IMR-90 (cell line): ENCODE results near the gene TYRP1. TPM values are rescaled to one million over a fixed set of nuclear protein-coding genes. Genes with fewer than 3 reads are reported as not detected.

Experiments used
- ATAC-seq: fragments of 200-7000 bp; cut with Tn5 transposase; 2 replicates; pipeline ENCODE4 v1.9.1; 2020; ENCODE audit warnings: low read depth, mild to moderate bottlenecking, moderate library complexity
- BruUV-seq: library from RNA; stranded (reverse); fragments of 400-500 nt; replicated peaks from 2 replicates; lab custom pipeline; 2021; lab: Mats Ljungman, UMichigan
- CTCF ChIA-PET: fragments of 300-600 bp; formaldehyde crosslinking; extraction: SDS; loops from one replicate; lab custom pipeline; 2021; ENCODE audit warnings: antibody characterized with exemption; lab: Yijun Ruan, JAX
- POLR2A ChIA-PET: fragments of 300-600 bp; sonication (Branson Sonifier 250); formaldehyde crosslinking; loops from one replicate; lab custom pipeline; 2022; ENCODE audit warnings: antibody characterized with exemption; ENCODE audit not compliant: unreplicated experiment; lab: Charles Lee
- DNase-seq: peaks from one replicate; pipeline ENCODE4 v3.0.0; 2013
- H2AFZ ChIP-seq: replicated peaks from 2 replicates; pipeline ENCODE3; 2013; ENCODE audit warnings: low read length, mild to moderate bottlenecking; ENCODE audit not compliant: poor library complexity
- H2AK5ac ChIP-seq: 2 replicates; pipeline ENCODE4 v1.6.1; 2013; ENCODE audit warnings: low read depth, low read length, inconsistent platforms
- H2AK9ac ChIP-seq: replicated peaks from 2 replicates; pipeline ENCODE3; 2013; ENCODE audit warnings: mild to moderate bottlenecking, low read depth, low read length, moderate library complexity; ENCODE audit not compliant: poor library complexity
- H2BK120ac ChIP-seq: 2 replicates; pipeline ENCODE4 v1.6.1; 2013; ENCODE audit warnings: low read depth, low read length, inconsistent platforms
- H2BK15ac ChIP-seq: 3 replicates; pipeline ENCODE4 v1.6.1; 2013; ENCODE audit warnings: low read depth, low read length, inconsistent platforms
- H2BK20ac ChIP-seq: 2 replicates; pipeline ENCODE4 v1.6.1; 2013; ENCODE audit warnings: low read depth, mild to moderate bottlenecking, inconsistent platforms, low read length, moderate library complexity
- H2BK5ac ChIP-seq: 2 replicates; pipeline ENCODE4 v1.6.1; 2013; ENCODE audit warnings: mild to moderate bottlenecking, low read depth, low read length, inconsistent platforms; ENCODE audit not compliant: poor library complexity, severe bottlenecking
- H3K14ac ChIP-seq: replicated peaks from 2 replicates; pipeline ENCODE4 v1.6.1; 2013; ENCODE audit warnings: low read depth, low read length, inconsistent platforms
- H3K18ac ChIP-seq: 2 replicates; pipeline ENCODE4 v1.6.1; 2013; ENCODE audit warnings: low read depth, low read length, control low read depth
- H3K23ac ChIP-seq: 2 replicates; pipeline ENCODE4 v1.6.1; 2013; ENCODE audit warnings: low read depth, low read length, inconsistent platforms
- H3K27ac ChIP-seq: 2 replicates; pipeline ENCODE4 v1.5.1; 2013; ENCODE audit warnings: mild to moderate bottlenecking, control low read depth, low read length; ENCODE audit not compliant: insufficient read depth
- H3K27me3 ChIP-seq: 2 replicates; pipeline ENCODE4 v1.6.1; 2013; ENCODE audit warnings: low read length; ENCODE audit not compliant: control insufficient read depth, insufficient read depth
- H3K36me3 ChIP-seq: 2 replicates; pipeline ENCODE4 v1.6.1; 2013; ENCODE audit warnings: low read length, mixed read lengths; ENCODE audit not compliant: control insufficient read depth, insufficient read depth
- H3K4ac ChIP-seq: 2 replicates; pipeline ENCODE4 v1.6.1; 2013; ENCODE audit warnings: low read depth, low read length, inconsistent platforms
- H3K4me1 ChIP-seq: 2 replicates; pipeline ENCODE4 v1.6.1; 2013; ENCODE audit warnings: low read length, mixed read lengths; ENCODE audit not compliant: control insufficient read depth, insufficient read depth
- H3K4me2 ChIP-seq: 2 replicates; pipeline ENCODE4 v1.6.1; 2013; ENCODE audit warnings: low read depth, mild to moderate bottlenecking, control low read depth, low read length, moderate library complexity
- H3K4me3 ChIP-seq: 2 replicates; pipeline ENCODE4 v1.5.1; 2013; ENCODE audit warnings: low read depth, mild to moderate bottlenecking, control low read depth, low read length, moderate library complexity; ENCODE audit not compliant: insufficient read depth
- H3K56ac ChIP-seq: 2 replicates; pipeline ENCODE4 v1.6.1; 2013; ENCODE audit warnings: low read length, inconsistent platforms; ENCODE audit not compliant: insufficient read depth; ENCODE audit errors: extremely low read depth
- H3K79me1 ChIP-seq, 2 experiments: 2 replicates each; pipeline ENCODE4 v1.6.1; 2013; ENCODE audit warnings: low read length in 2 of 2, inconsistent platforms in 1 of 2, low read depth in 1 of 2
- H3K9ac ChIP-seq: 2 replicates; pipeline ENCODE4 v1.6.1; 2013; ENCODE audit warnings: low read depth, low read length, control low read depth
- H3K9me1 ChIP-seq: 2 replicates; pipeline ENCODE4 v1.6.1; 2013; ENCODE audit warnings: low read length, inconsistent platforms; ENCODE audit not compliant: insufficient read depth
- H3K9me3 ChIP-seq: 2 replicates; pipeline ENCODE4 v1.6.1; 2013; ENCODE audit warnings: low read length; ENCODE audit not compliant: control insufficient read depth, insufficient read depth
- H4K20me1 ChIP-seq: 2 replicates; pipeline ENCODE4 v1.6.1; 2013; ENCODE audit warnings: low read length, inconsistent platforms; ENCODE audit not compliant: insufficient read depth
- H4K5ac ChIP-seq: 2 replicates; pipeline ENCODE4 v1.6.1; 2013; ENCODE audit warnings: mild to moderate bottlenecking, low read depth, low read length, control low read depth
- H4K8ac ChIP-seq, 2 experiments: 2 replicates each; pipeline ENCODE4 v1.6.1; 2013; ENCODE audit warnings: low read depth in 2 of 2, low read length in 2 of 2, control low read depth in 1 of 2, inconsistent platforms in 1 of 2
- H4K91ac ChIP-seq: 2 replicates; pipeline ENCODE4 v1.6.1; 2013; ENCODE audit warnings: low read depth, low read length, inconsistent platforms; ENCODE audit not compliant: insufficient read depth
- BHLHE40 ChIP-seq: fragments of 150-350 bp; IDR thresholded peaks from 2 replicates; pipeline ENCODE4 v1.6.1; 2016; ENCODE audit warnings: mild to moderate bottlenecking, low read depth, low read length
- CEBPB ChIP-seq: IDR thresholded peaks from 2 replicates; pipeline ENCODE4 v1.6.1; 2012; ENCODE audit warnings: low read depth, low read length, improper control_type of control experiment
- CHD1 ChIP-seq: IDR thresholded peaks from 2 replicates; pipeline ENCODE4 v1.6.1; 2012; ENCODE audit warnings: low read depth, low read length, improper control_type of control experiment
- MXI1 ChIP-seq: IDR thresholded peaks from 2 replicates; pipeline ENCODE4 v1.6.1; 2012; ENCODE audit warnings: low read depth, mild to moderate bottlenecking, low read length, moderate library complexity, borderline replicate concordance
- RAD21 ChIP-seq: IDR thresholded peaks from 2 replicates; pipeline ENCODE4 v1.6.1; 2012; ENCODE audit warnings: low read length, improper control_type of control experiment
- RCOR1 ChIP-seq: IDR thresholded peaks from 2 replicates; pipeline ENCODE4 v1.6.1; 2012; ENCODE audit warnings: mild to moderate bottlenecking, low read length, improper control_type of control experiment; ENCODE audit not compliant: insufficient replicate concordance
- RFX5 ChIP-seq: IDR thresholded peaks from 2 replicates; pipeline ENCODE4 v1.8.0; 2012; ENCODE audit warnings: low read depth, mild to moderate bottlenecking, low read length, moderate library complexity
- SMC3 ChIP-seq: fragments of 150-350 bp; IDR thresholded peaks from 2 replicates; pipeline ENCODE4 v1.6.1; 2016; ENCODE audit warnings: low read depth, mild to moderate bottlenecking, antibody characterized with exemption, low read length, moderate library complexity
- USF2 ChIP-seq: fragments of 150-350 bp; IDR thresholded peaks from 2 replicates; pipeline ENCODE4 v1.6.1; 2017; ENCODE audit warnings: mild to moderate bottlenecking, antibody characterized with exemption, low read length, low read depth
- dilution Hi-C: fragments of 300-500 bp; cut with HindIII; formaldehyde crosslinking; loops from one replicate; pipeline ENCODE4 v1.14.3; 2018; ENCODE audit warnings: low sequenced_read_pairs; ENCODE audit not compliant: unreplicated experiment
- in situ Hi-C: fragments of 300-500 bp; cut with MboI; formaldehyde crosslinking; loops from 3 replicates; pipeline ENCODE4 v1.14.3; 2019; ENCODE audit warnings: low sequenced_read_pairs, inconsistent platforms, mixed read lengths
- intact Hi-C: fragments of 100-400 bp; cut with micrococcal nuclease; formaldehyde crosslinking; loops from 2 replicates; pipeline ENCODE4 v1.10.0; 2022
- polyA plus RNA-seq, 3 experiments: library from polyadenylated mRNA; depleted of rRNA; stranded (reverse); fragments of >200 nt; gene quantifications; 2 replicates each; pipeline ENCODE4 v1.2.3, GENCODE V29; 2012; ENCODE audit warnings: low replicate concordance in 1 of 3
- total RNA-seq: library from RNA; depleted of rRNA; stranded (reverse); fragments of >200 nt; gene quantifications from 2 replicates; pipeline ENCODE4 v1.2.3, GENCODE V29; 2012

The TYRP1 gene
- total and polyA plus RNA-seq, 2 of the 4 experiments (the other 2 are of a cell fraction), result 0.60 to 0.90 TPM

GRCh38 chr9:12748954-12749353 is 55.8 kb downstream of the TYRP1 start:
- no TSS peak for BruUV-seq
- Histone ChIP-seq H3K4me3 (no peak overlapping the region), H4K91ac (no peak overlapping the region), H3K14ac (no peak overlapping the region), H2AFZ (no peak overlapping the region), H4K20me1 (no peaks in the 10 kb centered on the region), H2AK5ac (no peak overlapping the region), H3K36me3 (no peaks in the 10 kb centered on the region), H3K9me1 (no peaks in the 10 kb centered on the region), H2BK20ac (no peak overlapping the region), H3K56ac (no peak overlapping the region), H3K4me1 (no peaks in the 10 kb centered on the region), H3K23ac (no peak overlapping the region), H2BK120ac (no peak overlapping the region), H3K9ac (no peak overlapping the region), H3K27me3 (no peaks in the 10 kb centered on the region), H3K79me1 (no peaks in the 10 kb centered on the region), H3K18ac (no peak overlapping the region), H4K8ac (no peak overlapping the region), H3K4me2 (no peak overlapping the region), H2AK9ac (no peak overlapping the region), H3K4ac (no peak overlapping the region), H2BK5ac (no peak overlapping the region), H3K27ac (no peak overlapping the region), H3K9me3 (no peaks in the 10 kb centered on the region), H4K5ac (no peak overlapping the region), H2BK15ac (no peak overlapping the region)
- TF ChIP-seq CEBPB, result peak; percentile 64
- TF ChIP-seq BHLHE40, result no peak
- no peak for TF ChIP-seq USF2
- TF ChIP-seq CHD1, result no peak
- TF ChIP-seq MXI1, result no peak
- TF ChIP-seq RAD21, result no peak
- no peak for TF ChIP-seq SMC3
- no peak for TF ChIP-seq RCOR1
- no peak for TF ChIP-seq RFX5
- in situ Hi-C loops (no loop called here), dilution Hi-C loops (no loop called here), intact Hi-C loops (no loop called here)
- ATAC-seq (no peak), DNase-seq (no peak)
- ChIA-PET CTCF (no interaction called here), POLR2A (no interaction called here)
